HG03066 (cell line): ENCODE data around the gene MDFI.

Source experiments
- ATAC-seq: cut with Tn5 transposase; IDR thresholded peaks from one replicate; pipeline ENCODE4 v1.9.1; 2021; ENCODE audit warnings: low read depth; ENCODE audit not compliant: unreplicated experiment

MDFI gene

GRCh38 chr6:41668968-41669367 lies 30.7 kb downstream of the MDFI start:
- ATAC-seq: no peak

DNA sequence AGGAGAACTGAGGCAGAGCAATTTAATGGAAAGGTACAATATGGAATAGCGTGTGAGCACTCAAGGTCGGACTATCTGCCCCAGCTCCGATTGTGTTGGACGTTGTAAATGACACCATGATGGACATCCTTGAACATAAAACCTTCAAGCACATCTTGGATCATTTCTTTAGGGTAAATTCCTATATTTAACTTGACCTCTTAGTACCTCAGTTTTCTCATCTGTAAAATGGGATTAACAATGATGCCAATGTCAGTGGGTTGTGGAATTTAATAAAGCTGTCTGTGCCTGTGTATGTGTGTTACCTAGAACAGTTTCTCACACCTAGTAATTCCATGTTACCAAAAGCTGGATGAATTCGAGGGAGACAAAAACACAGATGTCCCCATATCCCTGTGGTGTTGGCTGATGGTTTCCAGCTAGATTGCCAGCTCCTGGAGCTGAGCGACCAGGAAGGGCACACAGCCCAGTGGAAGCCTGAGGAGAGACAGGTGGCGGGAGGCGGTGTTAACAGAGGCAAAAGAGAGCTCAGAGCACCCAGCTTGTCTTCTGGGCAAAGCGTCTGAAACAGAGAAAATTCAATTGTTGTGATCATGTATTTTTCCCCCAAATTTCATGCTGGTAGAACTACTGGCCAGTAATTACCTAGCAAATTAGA lies 32.6 kb downstream of the MDFI start:
- no peak for ATAC-seq

DNA sequence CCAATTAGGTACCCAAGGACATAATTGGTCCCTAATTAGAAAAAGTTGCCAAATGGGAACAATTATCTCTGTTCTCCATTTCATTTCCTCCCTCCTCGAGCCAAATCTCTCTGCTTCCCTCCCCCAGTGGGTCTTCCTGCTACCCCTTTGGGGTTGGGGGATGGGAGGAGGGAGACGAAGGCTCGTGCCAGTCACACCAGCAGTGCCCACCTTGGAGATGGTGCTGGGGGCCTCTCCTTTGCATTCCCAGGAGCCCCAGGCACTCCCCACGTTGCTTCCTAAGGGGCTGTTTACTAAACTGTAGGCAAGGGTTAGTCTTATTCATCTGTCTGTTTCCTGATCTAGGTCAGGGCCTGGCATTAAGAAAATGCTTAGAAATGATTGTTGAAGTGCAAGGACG lies 33.1 kb downstream of the MDFI start:
- no peak for ATAC-seq

DNA sequence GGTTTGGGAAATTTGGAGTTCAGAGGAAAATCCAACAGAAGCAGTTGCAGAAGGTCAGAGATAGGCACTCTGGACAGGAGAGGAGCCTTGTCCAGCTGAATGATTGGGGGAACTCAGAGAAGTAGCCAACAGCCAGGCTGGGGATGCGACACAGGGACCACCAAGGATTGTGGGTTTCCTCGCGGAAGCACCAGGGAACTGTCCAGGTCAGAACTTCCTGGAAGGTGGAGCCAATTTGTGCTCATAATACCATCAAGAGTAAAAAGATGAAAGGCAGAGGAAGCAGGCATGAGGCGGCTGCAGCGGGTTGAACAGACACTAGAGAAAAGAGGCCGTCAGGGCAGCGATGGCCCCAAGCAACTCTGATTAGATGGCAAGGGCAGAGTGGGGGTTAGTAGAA lies 33.7 kb downstream of the MDFI start:
- no peak for ATAC-seq

DNA sequence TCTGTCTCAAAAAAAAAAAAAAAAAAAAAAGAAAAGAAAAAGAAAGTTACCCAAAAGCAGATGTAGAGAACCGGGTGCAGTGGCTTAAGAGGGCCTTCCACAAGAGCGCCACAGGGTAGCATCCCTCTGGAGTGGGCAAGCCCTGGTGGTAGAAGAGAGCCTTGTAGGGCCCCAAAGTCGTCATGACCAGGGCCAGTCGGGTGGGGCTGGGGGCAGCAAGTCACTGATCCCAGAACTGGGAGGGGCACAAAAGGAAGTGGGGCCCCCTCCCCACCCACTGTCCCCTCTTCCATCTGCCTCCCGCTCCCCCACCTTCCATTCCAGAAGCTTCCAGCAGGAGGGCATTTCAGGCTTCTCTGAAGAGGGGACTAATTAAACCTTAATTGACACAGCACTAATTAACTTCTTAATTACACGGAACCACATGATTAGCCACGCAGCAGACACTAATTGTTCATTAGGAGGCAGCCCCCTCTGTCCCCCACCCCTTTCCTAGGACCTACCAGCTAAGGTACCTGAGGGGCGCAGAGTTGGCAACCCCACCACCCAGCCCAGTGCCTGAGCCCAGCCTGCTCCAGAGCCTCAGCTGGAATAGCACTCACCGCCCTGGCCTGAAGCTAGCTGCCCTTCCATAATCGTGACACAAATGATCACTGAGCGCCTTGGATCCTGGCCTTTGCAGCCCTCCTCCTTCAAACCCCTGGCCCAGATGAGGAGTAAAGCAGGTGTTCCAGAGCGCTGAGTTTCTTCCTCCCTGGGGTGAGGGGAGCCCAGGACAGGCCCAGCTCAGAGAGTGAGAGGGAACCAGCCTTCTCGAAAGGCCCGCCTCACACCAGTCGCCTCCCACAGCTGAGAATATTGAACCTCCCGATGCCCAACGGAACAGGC lies 34.8 kb downstream of the MDFI start:
- no peak for ATAC-seq

DNA sequence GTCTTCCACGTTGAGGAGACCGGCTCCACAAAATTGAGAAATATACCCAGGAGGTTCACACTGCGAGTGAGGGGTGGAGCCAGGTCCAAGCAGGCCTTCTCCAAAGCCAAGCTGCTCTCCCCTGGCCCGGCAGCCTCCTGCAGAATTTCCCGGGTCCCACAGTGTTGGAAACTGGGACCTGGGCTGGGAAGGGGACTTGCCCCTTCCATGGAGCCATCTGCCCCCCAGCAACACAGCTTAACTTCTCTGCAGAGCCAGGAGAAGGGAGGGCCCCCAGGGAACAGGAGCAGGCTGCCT lies 35.4 kb downstream of the MDFI start:
- ATAC-seq: no peak

DNA sequence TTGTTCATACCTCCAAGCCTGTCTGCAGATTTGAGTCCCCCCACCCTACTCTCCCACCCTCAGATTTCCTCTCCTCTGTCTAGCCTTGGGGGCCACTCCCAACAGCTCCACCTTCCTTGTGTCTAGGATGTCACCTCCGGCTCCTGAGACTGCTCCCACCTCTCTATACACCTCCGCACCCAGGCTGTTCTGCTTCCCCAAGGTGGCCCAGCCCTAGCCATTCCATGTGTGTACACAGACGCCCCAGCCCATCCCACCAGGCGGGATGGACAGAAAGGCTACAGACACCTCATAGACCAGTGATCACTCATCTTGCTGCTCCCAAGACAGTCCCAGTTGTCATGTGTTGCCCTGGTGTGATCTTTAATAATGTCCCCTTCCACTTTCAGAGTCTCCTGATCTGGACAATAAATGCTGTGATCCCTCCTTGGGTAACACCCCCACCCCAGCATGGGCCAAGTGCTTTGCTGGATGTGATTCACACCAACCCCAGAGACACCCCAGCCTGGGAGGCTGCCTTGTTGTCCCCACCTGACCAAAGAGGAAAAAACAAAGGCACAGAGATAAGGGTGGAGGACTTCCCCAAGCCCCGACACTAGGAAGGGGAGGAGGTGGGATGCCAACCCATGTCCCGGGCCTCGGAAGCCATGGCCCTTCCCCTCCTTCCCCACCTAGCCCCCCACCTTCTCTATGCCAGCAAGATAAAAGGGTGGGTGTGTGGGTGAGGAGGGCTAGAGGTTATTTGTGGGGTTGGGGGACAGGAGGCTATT lies 36.1 kb downstream of the MDFI start:
- ATAC-seq: no peak

- ATAC-seq: no peak
Observed at GRCh38 chr6:41675176-41675775, 37.0 kb downstream of the MDFI start.

- no peak for ATAC-seq
Observed at GRCh38 chr6:41675992-41676391, 37.7 kb downstream of the MDFI start.

DNA sequence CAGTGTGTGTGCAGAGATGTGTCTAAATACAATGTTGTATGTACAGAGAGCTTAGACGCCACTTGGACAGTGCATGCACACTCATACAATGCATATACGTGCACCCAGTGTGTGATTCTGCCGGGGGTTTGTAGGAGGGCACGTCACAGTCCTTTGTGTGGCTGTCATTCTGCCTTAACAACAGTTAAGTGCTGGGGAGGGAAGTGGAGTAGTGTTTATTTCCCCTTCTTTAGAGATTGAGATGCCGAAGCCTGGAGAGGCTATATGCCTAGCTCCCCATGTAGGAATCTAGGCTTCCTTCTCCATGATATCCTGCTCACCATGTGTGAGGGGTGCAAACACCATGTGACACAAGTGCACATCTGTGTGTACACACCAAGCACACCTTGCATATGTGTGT lies 38.2 kb downstream of the MDFI start:
- ATAC-seq: no peak

DNA sequence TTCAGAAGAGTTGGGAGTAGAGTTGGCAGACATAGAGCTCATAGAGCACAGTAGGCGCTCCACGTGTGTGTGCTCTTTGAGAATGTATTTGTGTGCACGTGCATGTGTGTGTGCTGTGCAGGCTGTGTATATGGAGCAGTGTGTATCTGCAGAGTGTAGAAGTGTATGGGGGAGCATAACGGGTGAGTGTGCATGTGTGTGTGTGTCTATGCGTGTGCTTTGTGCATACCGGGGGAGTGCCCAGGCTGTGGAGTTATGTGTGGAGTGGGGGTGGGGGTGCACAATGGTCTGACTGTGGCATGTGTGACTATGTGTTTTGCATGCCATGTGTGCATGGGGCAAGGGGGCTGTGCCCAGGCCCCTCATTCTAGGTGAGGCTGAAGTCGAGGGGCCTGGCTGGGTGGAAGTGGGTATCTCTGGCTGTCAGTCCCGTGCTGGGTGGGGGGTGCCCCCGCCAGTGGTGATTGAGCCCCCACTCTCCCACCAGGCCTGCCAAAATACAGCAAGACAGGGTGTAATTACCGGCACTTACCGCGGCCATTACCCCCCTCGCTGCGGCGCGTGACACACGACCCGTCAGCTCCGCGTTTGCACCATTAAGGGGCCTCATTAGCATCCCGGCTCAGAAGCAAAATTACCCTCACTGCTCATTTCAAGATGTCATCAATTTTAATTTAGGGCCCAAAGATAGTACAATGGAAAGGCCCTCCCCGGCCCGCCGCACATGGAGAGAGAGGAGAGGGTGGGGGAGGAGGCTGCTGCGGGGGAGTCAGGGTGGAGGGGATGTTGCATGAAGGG lies 39.1 kb downstream of the MDFI start:
- ATAC-seq: no peak

DNA sequence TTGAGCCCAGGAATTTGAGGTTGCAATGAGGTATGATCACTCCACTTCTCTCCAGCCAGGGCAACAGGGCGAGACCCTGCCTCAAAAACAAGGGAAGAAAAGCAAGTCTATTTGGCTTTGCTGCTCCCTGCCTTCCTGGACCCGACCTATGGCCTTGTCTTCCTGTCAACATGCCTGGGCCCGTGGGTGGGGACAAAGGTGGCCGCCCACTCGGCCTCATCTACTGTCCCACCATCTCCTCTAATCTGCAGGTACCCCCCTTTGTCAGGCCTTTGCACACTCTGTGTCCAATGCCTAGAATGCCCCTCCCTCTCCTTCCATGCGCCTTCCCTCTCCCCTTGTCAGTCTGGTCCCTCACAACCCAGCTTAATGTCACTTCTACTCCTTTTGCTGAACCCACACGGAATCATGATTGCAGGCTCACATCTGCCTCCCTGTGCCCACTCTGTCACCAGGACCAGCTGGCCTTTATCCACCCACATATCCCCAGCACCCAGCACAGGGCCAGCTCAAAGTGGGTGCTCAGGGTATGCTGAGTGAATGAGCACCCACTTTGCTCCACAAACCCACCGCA lies 40.3 kb downstream of the MDFI start:
- ATAC-seq: no peak

GRCh38 chr6:41679696-41680095 lies 41.4 kb downstream of the MDFI start:
- no peak for ATAC-seq

- no peak for ATAC-seq
Observed at GRCh38 chr6:41680182-41680965, 42.1 kb downstream of the MDFI start.

- no peak for ATAC-seq
Observed at GRCh38 chr6:41682056-41682477, 43.8 kb downstream of the MDFI start.

GRCh38 chr6:41682497-41683272 lies 44.4 kb downstream of the MDFI start:
- ATAC-seq: no peak

DNA sequence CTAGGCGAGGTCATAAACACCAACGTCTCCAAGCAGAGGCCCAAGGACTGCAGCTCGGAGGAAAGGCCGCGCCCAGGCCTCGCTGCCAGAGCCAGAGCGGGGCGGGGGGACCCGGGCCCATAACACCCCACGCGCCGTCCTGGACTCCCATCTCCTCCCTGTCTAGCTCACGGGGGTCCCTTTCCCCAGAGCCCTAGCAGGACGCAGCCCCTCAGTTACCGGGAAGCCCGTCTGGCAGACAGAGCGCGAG lies 44.9 kb downstream of the MDFI start:
- ATAC-seq: no peak

GRCh38 chr6:41683523-41684310 lies 45.4 kb downstream of the MDFI start:
- peak; percentile 72 for ATAC-seq
